Keratinocyte (primary cell): Measurements from ENCODE around the gene CNKSR3. TPM values are rescaled to one million over a fixed set of nuclear protein-coding genes. Genes with fewer than 3 reads are reported as not detected.
A peak's percentile ranks its signal among the peaks of the same experiment; 100 is the strongest.

Experiments used
- DNase-seq: peaks from one replicate; pipeline ENCODE4 v3.0.0-alpha.2; 2011; ENCODE audit warnings: low read depth, missing footprints, low spot score
- FAIRE-seq: peaks from 2 replicates; lab custom pipeline; 2011; peaks lifted over from hg19 to GRCh38; lab: Jason Lieb, UNC
- H2AFZ ChIP-seq: 2 replicates; pipeline ENCODE4 v1.6.0; 2012; ENCODE audit warnings: low read length, control low read depth, inconsistent platforms; ENCODE audit not compliant: control insufficient read depth
- H3K27ac ChIP-seq: 2 replicates; pipeline ENCODE4 v1.5.1; 2011; ENCODE audit warnings: low read length; ENCODE audit not compliant: control insufficient read depth, insufficient read depth
- H3K27me3 ChIP-seq: 3 replicates; pipeline ENCODE4 v1.6.0; 2011; ENCODE audit warnings: low read length; ENCODE audit not compliant: control insufficient read depth, insufficient read depth; ENCODE audit errors: extremely low read depth
- H3K36me3 ChIP-seq, 2 experiments: 2 replicates in 1 of 2; 3 replicates in 1 of 2; pipeline ENCODE4 v1.5.1; 2011; ENCODE audit warnings: low read length in 2 of 2, mild to moderate bottlenecking in 1 of 2; ENCODE audit not compliant: control insufficient read depth in 2 of 2, insufficient read depth in 2 of 2; ENCODE audit errors: extremely low read depth in 1 of 2
- H3K4me1 ChIP-seq: 3 replicates; pipeline ENCODE4 v1.5.1; 2011; ENCODE audit warnings: low read length; ENCODE audit not compliant: control insufficient read depth, insufficient read depth; ENCODE audit errors: extremely low read depth
- H3K4me2 ChIP-seq: 3 replicates; pipeline ENCODE4 v1.6.0; 2011; ENCODE audit warnings: low read depth, low read length; ENCODE audit not compliant: control insufficient read depth, insufficient read depth; ENCODE audit errors: extremely low read depth
- H3K4me3 ChIP-seq, 3 experiments: fragments of 200-600 bp in 1 of 3; sonication (generic) in 1 of 3; 2 replicates in 2 of 3; 3 replicates in 1 of 3; pipeline ENCODE4 v1.5.1; 2011 to 2016; ENCODE audit warnings: low read length in 3 of 3, mild to moderate bottlenecking in 3 of 3, control low read depth in 2 of 3, inconsistent platforms in 1 of 3, low read depth in 1 of 3, mixed read lengths in 1 of 3, mixed run types in 1 of 3, moderate library complexity in 1 of 3; ENCODE audit not compliant: control insufficient read depth in 2 of 3, insufficient read depth in 2 of 3; ENCODE audit errors: extremely low read depth in 1 of 3
- H3K79me2 ChIP-seq: 2 replicates; pipeline ENCODE4 v1.6.0; 2012; ENCODE audit warnings: low read length; ENCODE audit not compliant: control insufficient read depth, insufficient read depth
- H3K9ac ChIP-seq: 3 replicates; pipeline ENCODE4 v1.6.0; 2011; ENCODE audit warnings: low read length; ENCODE audit not compliant: control insufficient read depth, insufficient read depth; ENCODE audit errors: extremely low read depth
- H3K9me1 ChIP-seq: 3 replicates; pipeline ENCODE4 v1.6.0; 2011; ENCODE audit warnings: low read length; ENCODE audit not compliant: control insufficient read depth, insufficient read depth; ENCODE audit errors: extremely low read depth
- H3K9me3 ChIP-seq: 2 replicates; pipeline ENCODE4 v1.5.1; 2012; ENCODE audit warnings: low read depth, low read length; ENCODE audit not compliant: control insufficient read depth
- H4K20me1 ChIP-seq: 3 replicates; pipeline ENCODE4 v1.6.0; 2011; ENCODE audit warnings: low read length; ENCODE audit not compliant: control insufficient read depth, insufficient read depth; ENCODE audit errors: extremely low read depth
- CTCF ChIP-seq, 3 experiments: IDR thresholded peaks in 1 of 3; conservative IDR thresholded peaks in 1 of 3; optimal IDR thresholded peaks in 1 of 3; 2 replicates in 2 of 3; 3 replicates in 1 of 3; pipeline versions ENCODE3 to v1.5.1; 2011; ENCODE audit warnings: low read length in 3 of 3, mild to moderate bottlenecking in 3 of 3, moderate library complexity in 2 of 3, control low read depth in 1 of 3, inconsistent platforms in 1 of 3; ENCODE audit not compliant: insufficient read depth in 2 of 3; ENCODE audit errors: extremely low read depth in 1 of 3
- EZH2 ChIP-seq: IDR thresholded peaks from one replicate; pipeline ENCODE4 v1.6.1; 2012; ENCODE audit warnings: inconsistent platforms, mild to moderate bottlenecking, low read length, moderate library complexity
- dilution Hi-C: fragments of 300-500 bp; cut with MboI; formaldehyde crosslinking; loops from one replicate; pipeline ENCODE4 v1.7.0; 2020; ENCODE audit warnings: low sequenced_read_pairs; ENCODE audit not compliant: extremely low pct_ligation_motif_present
- polyA plus RNA-seq, 5 experiments: library from polyadenylated mRNA; depleted of rRNA in 3 of 5; stranded (reverse) in 3 of 5; stranded (forward) in 1 of 5; unstranded in 1 of 5; fragments of >200 nt; gene quantifications; 1 replicate in 1 of 5; 2 replicates in 3 of 5; 3 replicates in 1 of 5; pipeline versions ENCODE4 v1.2.1 to v1.2.3, GENCODE V29; 2011 to 2012; ENCODE audit warnings: missing spikeins in 2 of 5, low read depth in 1 of 5, low replicate concordance in 1 of 5

Gene CNKSR3
- polyA plus RNA-seq, 1 donor (not counting 4 experiments of a cell fraction or from before 2014, with no cell fraction given), result 2.0 TPM

DNA sequence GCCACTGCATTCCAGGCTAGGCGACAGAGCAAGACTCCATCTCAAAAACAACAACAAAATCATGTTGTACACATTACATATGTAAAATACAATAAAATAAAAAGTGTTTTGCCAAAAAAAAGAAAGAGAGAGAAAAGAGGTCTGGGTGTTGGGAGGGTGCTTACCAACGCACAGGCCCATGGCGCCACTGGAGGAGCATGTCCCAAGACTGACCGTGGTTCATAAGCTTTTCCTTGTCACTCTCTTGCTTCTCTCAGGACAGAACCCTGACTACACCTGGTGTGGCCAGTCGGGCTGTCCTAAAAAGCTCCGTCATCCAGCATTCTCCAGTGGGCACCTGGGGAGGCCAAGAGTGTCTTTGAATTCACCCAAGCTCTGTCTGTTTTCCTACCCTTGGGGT lies 48.0 kb upstream of the CNKSR3 start:
- Histone ChIP-seq H2AFZ (no peak overlapping the region), H3K4me2 (no peak overlapping the region), H3K9ac (no peak overlapping the region), H3K9me3 (no peaks in the 10 kb centered on the region), H3K27ac (no peak overlapping the region), H4K20me1 (no peaks in the 10 kb centered on the region), H3K27me3 (no peaks in the 10 kb centered on the region), H3K79me2 (no peaks in the 10 kb centered on the region), H3K36me3 (no peaks in the 10 kb centered on the region), H3K9me1 (no peaks in the 10 kb centered on the region), H3K4me1 (peaks cover 11% of the 10 kb centered on the region), H3K4me3 (no peak overlapping the region)
- TF ChIP-seq EZH2, result no peak
- TF ChIP-seq CTCF (optimal IDR thresholded peaks at IDR 0.05 in 1 of 3, IDR thresholded peaks at IDR 0.05 in 1 of 3, conservative IDR thresholded peaks at IDR 0.05 in 1 of 3; ENCODE audit: extremely low read depth in 1 of 3, insufficient read depth in 2 of 3, low read length in 3 of 3), result no peak
- FAIRE-seq (no peak), DNase-seq (no peak)
- dilution Hi-C loops, result no loop called here

DNA sequence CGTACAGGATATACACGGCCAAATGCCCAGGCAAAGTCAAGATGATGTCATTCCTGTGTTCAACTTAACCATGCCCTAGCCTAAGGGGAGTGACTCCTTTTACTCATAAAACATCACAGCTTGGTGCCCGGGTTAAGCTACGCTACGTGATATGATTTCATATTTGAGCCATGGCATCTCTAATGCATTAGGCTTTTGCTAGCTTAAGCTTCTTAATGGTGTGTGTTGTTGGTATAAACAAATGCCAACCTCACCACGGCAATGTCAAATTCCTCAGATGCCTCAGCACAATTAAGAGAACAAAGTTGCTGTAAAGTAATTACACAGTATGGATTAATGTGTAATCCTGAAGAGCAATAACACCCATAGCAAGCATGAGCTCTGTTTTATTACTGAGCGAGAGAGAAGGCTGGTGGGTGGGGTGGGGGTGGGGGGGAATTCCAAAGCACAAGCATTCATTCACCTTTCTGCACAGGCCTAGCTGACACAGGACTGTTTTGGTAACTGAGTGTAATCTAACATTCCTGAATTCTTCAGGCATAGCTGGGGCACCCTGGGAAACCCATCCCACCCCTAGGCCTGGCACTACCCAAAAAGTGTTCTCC lies 44.7 kb upstream of the CNKSR3 start:
- Histone ChIP-seq H2AFZ (no peak overlapping the region), H3K4me1 (peaks cover 11% of the 10 kb centered on the region), H3K27me3 (no peaks in the 10 kb centered on the region), H3K9me3 (no peaks in the 10 kb centered on the region), H3K9ac (no peak overlapping the region), H4K20me1 (no peaks in the 10 kb centered on the region), H3K36me3 (no peaks in the 10 kb centered on the region), H3K4me2 (peak overlapping the region; percentile 65), H3K79me2 (no peaks in the 10 kb centered on the region), H3K27ac (no peak overlapping the region), H3K4me3 (no peak overlapping the region), H3K9me1 (no peaks in the 10 kb centered on the region)
- dilution Hi-C loops, result no loop called here
- FAIRE-seq (peak; percentile 94), DNase-seq (peak; percentile 54)
- no peak for TF ChIP-seq EZH2
- TF ChIP-seq CTCF (optimal IDR thresholded peaks at IDR 0.05 in 1 of 3, IDR thresholded peaks at IDR 0.05 in 1 of 3, conservative IDR thresholded peaks at IDR 0.05 in 1 of 3; ENCODE audit: extremely low read depth in 1 of 3, insufficient read depth in 2 of 3, low read length in 3 of 3), result no peak
